IPS-11a (cell line): ENCODE results near the gene CATSPERE.
"Not testable (repeated sequence)": the region's sequence is repeated elsewhere in the genome, so short reads cannot be mapped to it uniquely, and the experiment has no call there.

Source experiments
- H3K4me3 ChIP-seq: one replicate; pipeline ENCODE4 v1.5.1; 2013; ENCODE audit warnings: low read depth, low read length, control low read depth

Gene CATSPERE

DNA sequence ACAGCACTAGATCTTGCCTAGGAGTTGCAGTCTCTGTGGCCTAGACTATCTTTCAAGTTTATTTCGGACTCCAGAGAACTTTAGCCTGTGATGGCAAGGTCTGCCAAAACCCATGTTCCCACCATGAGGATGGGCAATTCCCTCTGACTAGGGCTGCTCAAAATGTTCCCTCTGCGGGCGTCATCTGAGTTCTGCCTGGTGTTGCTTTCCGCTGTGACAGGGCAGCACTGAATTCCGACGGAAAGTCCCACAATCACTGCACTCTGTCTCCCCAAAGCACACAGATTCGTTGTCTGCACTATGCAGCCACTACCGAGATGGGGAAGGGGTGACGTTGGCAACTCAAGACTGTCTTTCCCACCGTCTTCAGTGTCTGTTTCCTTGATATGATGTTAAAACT, 75.2 kb downstream of the CATSPERE start:
- no peak overlapping the region for H3K4me3 ChIP-seq

DNA sequence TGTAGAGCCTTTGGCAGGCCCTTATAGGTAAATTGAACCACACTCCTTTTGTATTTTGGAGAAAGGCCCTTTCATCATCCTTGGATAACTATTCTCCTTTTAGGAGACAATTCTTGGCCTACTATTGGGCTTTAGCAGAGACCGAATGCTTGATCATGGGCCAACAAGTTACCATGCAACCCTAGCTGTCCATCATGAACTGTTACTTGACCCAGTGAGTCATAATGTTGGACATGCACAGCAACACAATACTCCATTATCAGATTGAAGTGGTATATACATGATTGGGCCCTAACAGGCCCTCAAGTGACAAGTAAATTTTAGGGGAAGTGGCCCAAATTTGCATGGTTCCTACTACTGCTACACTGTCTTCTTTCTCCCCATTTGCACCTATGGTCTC, 84.4 kb downstream of the CATSPERE start:
- H3K4me3 ChIP-seq: no peak overlapping the region

DNA sequence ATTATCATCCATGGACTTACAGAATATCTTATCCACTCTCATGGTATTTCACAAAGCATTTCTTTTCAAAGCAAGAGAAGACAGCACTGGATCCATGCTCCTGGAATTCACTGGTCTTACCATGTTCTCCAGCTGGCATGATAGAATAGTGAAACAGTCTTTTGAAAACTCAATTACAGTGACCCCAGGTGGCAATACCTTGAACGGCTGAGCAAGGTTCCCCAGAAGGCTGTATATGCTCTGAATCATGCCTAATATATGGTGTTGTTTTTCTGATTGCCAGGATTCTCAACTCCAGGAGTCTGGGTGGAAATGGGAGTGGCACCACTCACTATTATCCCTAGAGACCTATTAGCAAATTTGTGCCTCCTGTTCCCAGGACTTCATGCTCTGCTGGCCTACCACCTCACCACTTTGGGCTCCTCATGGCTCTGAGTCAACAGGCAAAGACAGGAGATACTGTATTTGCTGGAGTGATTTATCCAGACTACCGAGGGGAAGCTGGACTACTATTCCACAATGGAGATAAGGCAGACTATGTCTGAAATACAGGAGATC, 87.6 kb downstream of the CATSPERE start:
- H3K4me3 ChIP-seq: no peak overlapping the region

DNA sequence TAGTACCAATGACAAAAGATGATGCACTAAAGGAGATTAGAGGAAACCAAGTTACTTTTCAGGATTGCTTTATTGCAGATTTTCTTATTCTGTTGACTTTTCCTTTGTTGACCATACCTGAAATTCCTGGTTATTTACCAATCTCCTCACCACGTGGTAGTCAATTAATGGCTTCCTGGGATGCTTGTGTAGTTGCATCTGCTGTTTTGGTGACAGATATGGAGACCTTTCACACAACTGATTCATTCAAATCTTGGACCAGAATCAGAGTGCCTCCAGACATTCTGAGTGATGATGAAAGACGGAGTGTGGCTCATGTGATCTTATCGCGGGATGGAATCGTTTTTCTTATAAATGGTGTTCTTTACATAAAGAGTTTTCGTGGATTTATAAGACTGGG, 91.3 kb downstream of the CATSPERE start:
- no peak overlapping the region for H3K4me3 ChIP-seq

DNA sequence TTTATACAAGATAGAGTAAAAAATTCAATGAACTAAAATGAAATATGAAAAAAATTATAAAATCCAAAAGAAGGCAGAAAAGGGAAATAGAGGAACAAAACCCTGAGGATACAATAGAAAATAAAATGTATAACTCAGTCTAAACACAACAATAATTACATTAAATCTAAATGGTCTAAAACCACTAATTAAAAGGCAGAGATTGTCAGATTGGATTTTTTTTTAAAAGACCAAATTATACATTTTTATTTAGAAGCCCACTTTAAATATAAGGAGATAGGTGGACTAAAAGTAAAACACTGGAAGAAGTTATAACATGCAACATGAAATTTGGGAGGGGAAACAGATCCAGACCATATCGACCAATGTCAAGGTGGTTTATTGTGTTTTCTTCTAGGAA, 95.2 kb downstream of the CATSPERE start:
- H3K4me3 ChIP-seq: no peak overlapping the region

DNA sequence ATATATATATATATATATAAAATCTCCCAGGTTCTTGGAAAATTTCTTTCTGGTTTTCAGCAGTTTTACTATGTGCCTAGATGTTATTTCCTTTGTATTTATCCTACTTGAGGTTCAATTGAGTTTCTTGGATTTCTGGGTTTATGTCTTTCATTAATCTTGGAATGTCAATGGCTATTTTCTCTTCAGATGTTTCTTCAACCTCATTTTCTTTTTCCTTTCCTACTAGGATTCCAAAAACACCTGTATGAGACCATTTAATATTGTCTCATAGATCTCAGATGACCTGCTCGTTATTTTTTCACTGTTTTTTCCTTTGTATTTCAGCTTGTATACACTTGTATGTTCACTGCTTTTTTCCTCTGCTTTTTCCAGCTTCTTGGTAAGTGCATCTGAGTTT, 96.5 kb downstream of the CATSPERE start:
- H3K4me3 ChIP-seq: no peak overlapping the region

DNA sequence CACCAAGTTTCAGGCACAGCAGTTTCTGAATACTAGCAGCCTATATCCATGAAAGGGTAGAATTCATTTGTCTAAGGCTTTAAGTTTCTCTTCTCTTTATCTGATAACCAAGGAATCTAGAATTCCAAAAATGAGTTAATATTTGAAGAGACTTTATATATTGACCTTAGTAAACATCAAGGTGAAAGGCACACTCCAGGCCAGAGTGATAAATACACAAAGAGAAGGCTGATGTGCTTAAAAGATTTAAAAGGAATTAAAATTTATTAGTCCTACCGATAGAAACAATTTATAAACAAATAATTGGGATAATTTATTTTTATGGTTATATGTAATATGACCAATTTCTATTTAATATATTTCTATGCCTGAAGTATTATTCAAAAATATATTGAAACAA, 98.5 kb downstream of the CATSPERE start:
- no peak overlapping the region for H3K4me3 ChIP-seq

DNA sequence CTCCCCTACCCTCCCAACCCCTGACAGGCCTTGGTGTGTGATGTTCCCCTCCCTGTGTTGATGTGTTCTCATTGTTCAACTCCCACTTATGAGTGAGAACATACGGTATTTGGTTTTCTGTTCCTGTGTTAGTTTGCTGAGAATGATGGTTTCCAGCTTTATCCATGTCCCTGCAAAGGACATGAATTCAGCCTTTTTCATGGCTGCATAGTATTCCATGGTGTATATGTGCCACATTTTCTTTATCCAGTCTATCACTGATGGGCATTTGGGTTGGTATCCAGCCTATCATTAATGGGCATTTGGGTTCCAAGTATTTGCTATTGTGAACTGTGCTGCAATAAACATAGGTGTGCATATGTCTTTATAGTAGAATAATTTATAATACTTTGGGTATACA, 101.8 kb downstream of the CATSPERE start:
- not testable (repeated sequence) for H3K4me3 ChIP-seq

DNA sequence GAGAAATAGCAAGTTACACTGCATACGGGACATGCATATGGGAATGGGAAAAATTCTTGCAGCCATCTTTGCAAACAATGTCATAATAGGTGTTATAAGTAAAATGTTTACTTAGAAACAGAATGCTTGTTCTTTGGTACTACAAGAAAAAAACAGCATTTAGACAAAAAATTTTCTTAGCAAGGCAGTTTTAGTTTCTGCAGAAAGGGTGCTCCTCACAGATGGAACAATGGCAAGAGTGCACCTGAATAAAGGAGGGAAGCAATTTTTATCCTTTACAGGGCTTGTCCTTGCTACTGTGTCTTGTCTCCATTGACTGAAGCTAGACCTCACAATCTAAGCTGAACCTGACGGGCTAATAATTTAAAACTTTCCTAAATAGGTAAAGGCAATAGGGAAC, 112.7 kb downstream of the CATSPERE start:
- H3K4me3 ChIP-seq: no peak overlapping the region

DNA sequence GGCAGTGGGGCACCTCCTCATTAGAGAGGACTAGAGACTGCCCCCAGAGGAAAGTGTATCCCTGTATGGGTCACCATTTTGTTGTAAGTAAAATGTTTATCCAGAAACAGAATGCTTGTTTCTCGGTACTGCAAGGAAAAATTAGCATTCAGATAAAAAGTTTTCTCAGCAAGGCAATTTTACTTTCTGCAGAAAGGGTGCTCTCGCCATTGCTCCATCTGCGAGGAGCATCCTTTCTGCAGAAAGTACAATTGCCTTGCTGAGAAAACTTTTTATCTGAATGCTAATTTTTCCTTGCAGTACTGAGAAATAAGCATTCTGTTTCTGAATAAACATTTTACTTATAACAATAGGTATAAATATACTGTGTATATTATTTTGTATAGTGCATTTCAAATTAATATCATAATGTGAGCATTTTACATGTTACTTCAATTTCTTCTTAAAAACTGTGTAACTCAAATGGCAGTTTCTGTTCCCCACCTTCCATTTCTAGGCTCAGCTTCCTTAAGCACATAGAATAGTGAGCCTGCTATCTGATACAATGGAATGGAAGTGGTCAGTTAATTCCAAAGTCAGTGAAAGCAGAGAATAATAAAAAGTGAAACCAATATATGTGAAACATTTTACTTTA, 115.3 kb downstream of the CATSPERE start:
- H3K4me3 ChIP-seq: no peak overlapping the region

DNA sequence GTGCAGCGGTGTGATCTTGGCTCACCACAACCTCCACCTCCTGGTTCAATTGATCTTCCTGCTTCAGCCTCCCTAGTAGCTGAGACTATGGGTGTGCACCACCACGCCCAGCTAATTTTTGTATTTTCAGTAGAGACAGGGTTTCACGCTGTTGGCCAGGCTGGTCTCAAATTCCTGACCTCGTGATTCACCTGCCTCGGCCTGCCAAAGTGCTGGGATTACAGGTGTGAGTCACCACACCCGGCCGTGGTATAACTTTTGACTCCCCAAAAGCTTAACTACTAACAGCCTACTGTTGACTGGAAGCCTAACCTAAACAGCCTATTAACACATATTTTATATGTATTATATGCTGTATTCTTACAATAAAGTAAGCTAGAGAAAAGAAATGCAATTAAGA, 117.1 kb downstream of the CATSPERE start:
- not testable (repeated sequence) for H3K4me3 ChIP-seq

DNA sequence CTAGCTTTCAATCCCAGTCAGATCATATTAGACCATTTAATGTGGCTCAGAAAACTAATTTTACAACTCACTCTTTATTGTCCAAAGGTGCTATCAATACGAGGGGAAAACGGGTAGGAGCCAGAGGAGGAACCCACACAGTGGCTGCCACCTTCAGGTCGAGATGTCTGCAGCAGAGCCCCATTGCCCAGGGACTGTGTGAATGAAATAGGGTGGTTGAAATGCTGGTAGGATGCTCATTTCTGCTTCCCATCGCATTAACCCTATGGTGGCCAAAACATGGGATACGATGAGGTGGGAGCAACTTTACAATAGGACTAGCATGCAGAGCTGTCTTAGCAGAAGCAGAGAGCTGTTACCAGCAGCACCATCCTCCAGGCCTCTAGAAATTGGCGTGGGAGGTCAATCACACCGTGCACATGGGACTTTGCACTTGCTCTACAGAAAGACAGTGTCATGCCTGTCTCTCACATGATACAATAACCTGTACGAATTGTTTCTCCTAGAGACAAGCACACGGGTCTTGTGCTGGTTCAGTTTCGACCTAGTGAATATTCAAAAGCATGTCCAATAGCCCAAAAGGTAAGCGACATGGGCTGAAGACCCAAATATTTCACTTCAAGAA, 122.4 kb downstream of the CATSPERE start:
- no peak overlapping the region for H3K4me3 ChIP-seq

DNA sequence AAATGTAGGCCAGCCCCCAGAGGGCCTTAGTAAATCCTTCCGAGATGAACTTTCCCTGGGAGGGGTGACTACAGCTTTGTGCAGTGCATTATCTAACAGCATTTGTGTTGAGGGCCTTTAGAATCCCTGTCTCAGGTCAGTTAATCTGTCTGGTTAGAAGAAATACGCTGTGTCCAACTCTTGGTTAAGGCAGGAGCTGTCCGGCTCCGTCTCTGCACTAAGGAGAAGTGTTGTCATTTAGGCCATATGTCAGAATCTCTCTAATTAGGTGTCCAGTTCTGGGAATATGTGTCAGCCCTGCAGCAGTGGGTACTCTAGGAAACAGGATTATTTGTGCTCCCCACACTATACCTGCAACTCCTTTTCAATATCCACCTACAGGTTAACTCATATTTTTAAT, 124.8 kb downstream of the CATSPERE start:
- H3K4me3 ChIP-seq: no peak overlapping the region

DNA sequence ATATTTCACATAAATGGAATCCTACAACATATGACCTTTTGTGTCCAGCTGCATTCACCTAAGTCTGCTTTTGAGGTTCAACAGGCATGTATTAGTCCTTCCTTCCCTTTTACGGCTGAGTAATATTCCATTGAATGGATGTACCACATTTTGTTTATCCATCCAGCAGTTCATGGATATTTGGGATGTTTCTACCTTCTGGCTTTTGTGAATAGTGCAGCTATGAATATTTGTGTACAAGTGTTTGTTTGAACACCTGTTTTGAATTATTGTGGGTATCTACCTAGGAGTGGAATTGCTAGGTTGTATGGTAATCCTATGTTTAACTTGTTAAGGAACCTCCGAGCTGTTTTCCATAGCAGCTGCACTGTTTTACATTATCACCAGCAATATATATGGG, 129.6 kb downstream of the CATSPERE start:
- H3K4me3 ChIP-seq: no peak overlapping the region

DNA sequence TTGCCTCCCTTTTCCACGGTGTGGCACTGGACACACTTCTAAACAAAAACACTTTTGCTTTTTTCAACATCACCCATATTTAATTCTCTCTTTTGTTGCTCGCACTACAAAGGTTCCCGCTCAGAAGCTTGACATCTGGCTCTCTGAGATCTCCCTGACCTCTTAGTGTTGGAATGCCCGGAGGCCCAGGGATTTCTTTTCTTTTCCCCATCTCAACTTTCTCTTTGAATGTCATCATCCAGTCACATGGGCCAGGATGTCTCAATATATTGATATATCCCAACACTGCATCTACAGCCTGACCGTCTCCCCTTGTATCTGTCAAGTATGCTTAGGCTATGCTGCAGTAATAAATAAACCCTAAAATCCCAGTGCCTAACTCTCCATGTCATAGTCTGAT, 137.5 kb downstream of the CATSPERE start:
- H3K4me3 ChIP-seq: no peak overlapping the region

DNA sequence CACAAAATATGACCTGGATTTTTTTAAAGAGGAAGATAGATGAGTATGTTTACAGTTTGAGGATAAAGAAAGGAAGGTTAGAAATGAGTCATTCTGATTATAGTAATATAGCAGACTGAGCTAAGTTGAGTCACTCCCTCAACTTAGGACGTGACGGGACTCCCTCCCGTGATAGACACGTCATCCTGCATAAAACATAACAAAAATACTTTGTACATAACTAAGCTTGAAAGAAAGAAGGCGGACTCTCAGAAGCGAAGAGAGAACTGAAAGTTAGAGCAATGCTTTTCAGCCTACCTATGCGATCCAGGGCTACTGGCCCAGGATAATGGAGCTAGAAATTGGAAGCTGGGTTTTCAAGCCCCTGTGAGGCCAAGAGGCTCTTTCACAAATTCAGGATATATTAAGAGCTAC, 138.9 kb downstream of the CATSPERE start:
- no peak overlapping the region for H3K4me3 ChIP-seq

DNA sequence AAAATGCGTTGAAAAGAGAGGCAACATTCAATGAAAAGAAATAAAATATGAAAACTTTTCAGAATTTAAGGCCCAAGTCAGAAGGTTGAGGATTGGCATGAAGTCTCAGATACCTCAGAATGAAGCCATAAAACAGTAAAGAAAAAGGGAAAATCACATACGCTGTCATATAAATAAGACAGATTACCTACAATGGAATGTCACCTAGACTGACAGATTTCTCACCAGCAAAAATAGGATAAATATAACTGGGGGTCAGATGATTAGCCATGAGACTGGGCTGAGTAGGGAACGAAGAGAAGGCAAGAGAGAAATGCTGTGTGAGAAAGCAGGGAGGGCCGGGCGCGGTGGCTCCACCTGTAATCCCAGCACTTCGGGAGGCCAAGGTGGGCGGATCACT, 140.3 kb downstream of the CATSPERE start:
- H3K4me3 ChIP-seq: no peak overlapping the region

DNA sequence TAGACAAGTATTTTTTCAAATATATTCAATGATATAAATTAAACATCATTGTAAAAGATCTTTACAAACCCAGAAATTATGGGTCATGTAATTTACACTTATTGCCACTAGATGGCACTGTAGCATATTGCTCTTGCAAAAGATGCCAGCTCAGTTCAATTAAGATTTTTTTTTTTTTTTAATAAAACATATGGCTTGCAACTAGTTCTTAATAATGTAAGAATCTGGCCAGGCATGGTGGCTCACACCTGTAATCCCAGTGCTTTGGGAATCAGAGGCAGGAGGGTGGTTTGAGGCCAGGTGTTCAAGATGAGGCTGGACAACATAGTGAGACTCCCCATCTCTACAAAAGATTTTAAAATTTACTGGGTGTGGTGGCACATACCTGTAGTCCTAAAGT, 142.4 kb downstream of the CATSPERE start:
- H3K4me3 ChIP-seq: no peak overlapping the region

DNA sequence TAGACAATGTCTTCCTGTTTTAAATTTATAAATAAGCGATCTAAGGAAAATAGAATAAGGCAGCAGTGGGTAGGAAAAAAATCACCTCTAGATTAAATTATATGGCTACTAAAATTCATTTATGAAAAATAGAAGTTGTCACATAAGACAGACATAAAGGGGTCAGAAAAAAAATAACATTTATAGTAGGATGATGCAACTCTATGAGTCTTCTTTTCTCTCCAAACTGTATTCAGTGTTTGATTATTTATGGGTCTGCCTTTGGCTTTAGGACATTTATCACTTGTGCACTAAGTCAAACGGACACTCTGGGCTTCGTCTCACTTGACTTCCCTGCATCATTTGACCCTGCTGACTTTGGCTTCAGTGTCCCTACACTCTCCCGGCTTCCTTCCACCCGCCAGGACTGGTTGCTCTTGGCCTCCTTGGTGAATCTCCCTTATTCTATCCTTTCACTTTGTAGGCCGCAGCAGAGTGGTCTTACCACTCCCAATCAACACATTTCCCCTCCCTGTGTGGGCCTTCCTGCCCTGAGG, 144.8 kb downstream of the CATSPERE start:
- no peak overlapping the region for H3K4me3 ChIP-seq

DNA sequence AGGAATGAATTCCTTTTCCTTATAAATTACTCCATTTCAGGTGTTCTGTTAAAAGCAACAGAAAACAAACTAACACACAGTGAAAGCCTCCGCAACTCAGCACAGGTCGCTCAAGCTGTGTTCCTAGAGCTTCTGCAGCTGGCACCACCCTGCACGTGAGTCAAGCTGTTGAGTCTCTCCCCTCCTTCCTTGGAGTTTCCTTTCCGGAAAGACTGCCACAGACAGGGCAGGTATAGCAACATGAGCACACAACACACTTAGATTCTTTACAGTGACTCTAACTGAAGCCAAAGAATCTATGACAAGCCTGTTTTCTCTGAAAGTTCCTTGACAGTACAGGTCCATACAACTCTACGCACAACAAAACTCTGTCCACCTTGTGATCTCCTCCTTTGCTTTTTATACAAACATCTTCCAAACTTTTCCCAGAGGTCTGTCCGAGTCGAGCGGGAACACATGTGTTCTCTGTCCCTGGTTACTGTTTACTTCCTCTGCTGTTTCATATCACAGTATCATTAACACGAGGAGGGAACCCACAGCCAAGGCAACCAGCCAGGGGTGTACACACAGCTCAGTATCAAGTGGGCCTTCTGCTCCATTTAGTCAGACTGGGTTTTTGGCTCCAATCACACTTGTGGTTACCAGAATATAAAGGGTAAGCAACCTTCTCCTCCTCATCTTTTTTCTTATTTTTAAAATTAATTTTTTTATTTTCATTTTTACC, 153.2 kb downstream of the CATSPERE start:
- H3K4me3 ChIP-seq: no peak overlapping the region

DNA sequence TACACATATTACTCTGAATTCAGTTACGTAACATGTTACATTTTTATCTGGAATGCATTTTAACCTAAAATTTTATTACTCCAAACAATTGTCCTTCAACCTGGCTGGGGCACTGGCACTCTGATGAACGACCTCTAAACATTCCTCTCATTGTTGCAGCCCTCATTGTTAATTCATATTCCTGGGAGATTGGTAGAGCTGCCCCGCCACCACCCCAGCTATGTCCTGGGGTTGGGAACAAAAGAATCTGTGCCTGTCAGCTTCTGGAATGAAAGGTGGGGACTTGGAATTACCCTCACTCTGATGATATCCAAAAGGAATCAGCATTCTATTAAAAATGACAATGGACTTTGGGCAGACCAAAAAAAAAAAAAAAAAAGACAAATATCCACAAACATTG, 153.8 kb downstream of the CATSPERE start:
- no peak overlapping the region for H3K4me3 ChIP-seq

DNA sequence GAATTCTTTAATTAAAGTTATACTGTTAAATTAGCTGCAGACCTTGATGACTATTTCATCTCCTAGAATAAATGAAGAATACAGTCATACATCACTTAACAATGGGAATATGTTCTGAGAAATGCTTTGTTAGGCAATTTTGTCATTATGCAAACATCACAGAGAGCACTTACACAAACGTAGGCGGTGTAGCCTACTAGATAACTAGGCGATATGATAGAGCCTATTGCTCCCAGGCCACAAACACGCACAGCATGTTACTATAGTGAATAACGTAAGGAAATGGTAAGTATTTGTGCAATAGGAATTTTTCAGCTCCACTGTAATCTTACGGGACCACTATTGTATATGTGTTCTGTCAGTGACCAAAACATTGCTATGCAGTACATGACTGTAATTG, 154.2 kb downstream of the CATSPERE start:
- H3K4me3 ChIP-seq: no peak overlapping the region
